H9 (cell line): ENCODE results near the gene PRKD3. TPM values are rescaled to one million over a fixed set of nuclear protein-coding genes. Genes with fewer than 3 reads are reported as not detected.

ENCODE experiments used
- DNase-seq: peaks from one replicate; pipeline ENCODE4 v3.0.0-alpha.2; 2017
- H2AFZ ChIP-seq: one replicate; pipeline ENCODE4 v1.6.1; 2013; ENCODE audit warnings: mild to moderate bottlenecking, low read length, control low read depth, moderate library complexity
- H2AK5ac ChIP-seq: 2 replicates; pipeline ENCODE4 v1.6.1; 2013; ENCODE audit warnings: low read length, control low read depth, mixed read lengths; ENCODE audit not compliant: insufficient read length
- H2BK120ac ChIP-seq: one replicate; pipeline ENCODE4 v1.6.1; 2013; ENCODE audit warnings: low read depth, mild to moderate bottlenecking, low read length, control low read depth, inconsistent platforms; ENCODE audit not compliant: poor library complexity, severe bottlenecking
- H2BK12ac ChIP-seq: 2 replicates; pipeline ENCODE4 v1.6.1; 2013; ENCODE audit warnings: low read length, control low read depth, mixed read lengths, low read depth; ENCODE audit not compliant: insufficient read length
- H2BK15ac ChIP-seq: 2 replicates; pipeline ENCODE4 v1.6.1; 2013; ENCODE audit warnings: low read depth, low read length, control low read depth
- H2BK20ac ChIP-seq: one replicate; pipeline ENCODE4 v1.6.1; 2013; ENCODE audit warnings: low read depth, mild to moderate bottlenecking, low read length, control low read depth, inconsistent platforms; ENCODE audit not compliant: poor library complexity, severe bottlenecking
- H2BK5ac ChIP-seq: 2 replicates; pipeline ENCODE4 v1.6.1; 2013; ENCODE audit warnings: low read length, control low read depth, mixed read lengths; ENCODE audit not compliant: insufficient read length
- H3K14ac ChIP-seq: 2 replicates; pipeline ENCODE4 v1.6.1; 2013; ENCODE audit warnings: low read length, control low read depth; ENCODE audit not compliant: insufficient read depth
- H3K18ac ChIP-seq: 2 replicates; pipeline ENCODE4 v1.6.1; 2013; ENCODE audit warnings: low read depth, mild to moderate bottlenecking, mixed read lengths, low read length, control low read depth; ENCODE audit not compliant: insufficient read length
- H3K23ac ChIP-seq: 2 replicates; pipeline ENCODE4 v1.6.1; 2013; ENCODE audit warnings: low read length, control low read depth, mixed read lengths, low read depth; ENCODE audit not compliant: insufficient read length
- H3K23me2 ChIP-seq: 2 replicates; pipeline ENCODE4 v1.6.1; 2013; ENCODE audit warnings: low read depth, mild to moderate bottlenecking, mixed read lengths, low read length, control low read depth; ENCODE audit not compliant: insufficient read length, poor library complexity, severe bottlenecking
- H3K27ac ChIP-seq: 2 replicates; pipeline ENCODE4 v1.5.1; 2013; ENCODE audit warnings: low read length, control low read depth, mixed read lengths, low read depth; ENCODE audit not compliant: insufficient read length
- H3K27me3 ChIP-seq: 2 replicates; pipeline ENCODE4 v1.6.1; 2013; ENCODE audit warnings: low read length, control low read depth, inconsistent platforms; ENCODE audit not compliant: insufficient read depth
- H3K4ac ChIP-seq: 2 replicates; pipeline ENCODE4 v1.6.1; 2013; ENCODE audit warnings: low read depth, mild to moderate bottlenecking, control low read depth, inconsistent platforms, low read length, moderate library complexity
- H3K4me1 ChIP-seq: 2 replicates; pipeline ENCODE4 v1.6.1; 2013; ENCODE audit warnings: low read length, control low read depth, inconsistent platforms; ENCODE audit not compliant: insufficient read depth
- H3K4me2 ChIP-seq: 2 replicates; pipeline ENCODE4 v1.6.1; 2013; ENCODE audit warnings: low read length, control low read depth, mixed read lengths; ENCODE audit not compliant: insufficient read length, insufficient read depth
- H3K56ac ChIP-seq: 2 replicates; pipeline ENCODE4 v1.6.1; 2013; ENCODE audit warnings: low read depth, mild to moderate bottlenecking, mixed read lengths, low read length, control low read depth; ENCODE audit not compliant: insufficient read length
- H3K79me1 ChIP-seq: 2 replicates; pipeline ENCODE4 v1.6.1; 2013; ENCODE audit warnings: low read depth, mild to moderate bottlenecking, moderate library complexity, low read length, control low read depth, inconsistent platforms; ENCODE audit not compliant: insufficient read depth, poor library complexity, severe bottlenecking
- H3K79me2 ChIP-seq: 2 replicates; pipeline ENCODE4 v1.6.1; 2013; ENCODE audit warnings: low read length, control low read depth, inconsistent platforms; ENCODE audit not compliant: insufficient read depth
- H3K9ac ChIP-seq: 2 replicates; pipeline ENCODE4 v1.6.1; 2013; ENCODE audit warnings: low read length, control low read depth, mixed read lengths; ENCODE audit not compliant: insufficient read length; ENCODE audit errors: extremely low read depth
- H3K9me3 ChIP-seq: one replicate; pipeline ENCODE4 v1.6.1; 2013; ENCODE audit warnings: low read depth, low read length, inconsistent platforms; ENCODE audit not compliant: control insufficient read depth
- H3T11ph ChIP-seq: one replicate; pipeline ENCODE4 v1.6.1; 2013; ENCODE audit warnings: mild to moderate bottlenecking, low read length, control low read depth, inconsistent platforms
- H4K20me1 ChIP-seq: one replicate; pipeline ENCODE4 v1.6.1; 2013; ENCODE audit not compliant: control insufficient read depth, insufficient read length, insufficient read depth
- H4K5ac ChIP-seq: 2 replicates; pipeline ENCODE4 v1.6.1; 2013; ENCODE audit warnings: low read depth, mild to moderate bottlenecking, mixed read lengths, low read length, control low read depth; ENCODE audit not compliant: insufficient read length
- H4K8ac ChIP-seq: replicated peaks from 2 replicates; pipeline ENCODE4 v1.6.1; 2013; ENCODE audit warnings: low read length, control low read depth, mixed read lengths, low read depth; ENCODE audit not compliant: insufficient read length
- H4K91ac ChIP-seq: 2 replicates; pipeline ENCODE4 v1.6.1; 2013; ENCODE audit warnings: low read depth, mild to moderate bottlenecking, moderate library complexity, mixed read lengths, low read length, control low read depth; ENCODE audit not compliant: insufficient read length
- H3K27ac Mint-ChIP-seq, 3 experiments: 2 replicates in 2 of 3; 3 replicates in 1 of 3; pipeline ENCODE4 v1.8.0; 2020 to 2021; ENCODE audit warnings: mixed read lengths in 3 of 3, mild to moderate bottlenecking in 1 of 3, moderate library complexity in 1 of 3
- H3K27me3 Mint-ChIP-seq: 2 replicates; pipeline ENCODE4 v1.8.0; 2021; ENCODE audit warnings: low read depth, mild to moderate bottlenecking, moderate library complexity, mixed read lengths
- H3K36me3 Mint-ChIP-seq, 3 experiments: 2 replicates in 2 of 3; 3 replicates in 1 of 3; pipeline ENCODE4 v1.8.0; 2020 to 2021; ENCODE audit warnings: low read depth in 3 of 3, mixed read lengths in 3 of 3; ENCODE audit not compliant: insufficient read depth in 1 of 3
- H3K4me1 Mint-ChIP-seq, 2 experiments: 2 replicates each; pipeline ENCODE4 v1.8.0; 2020; ENCODE audit warnings: mixed read lengths in 2 of 2
- H3K4me3 Mint-ChIP-seq, 2 experiments: 2 replicates in 1 of 2; 3 replicates in 1 of 2; pipeline ENCODE4 v1.8.0; 2020 to 2021; ENCODE audit warnings: mild to moderate bottlenecking in 2 of 2, mixed read lengths in 2 of 2, moderate library complexity in 1 of 2
- H3K9me3 Mint-ChIP-seq, 2 experiments: 2 replicates in 1 of 2; 3 replicates in 1 of 2; pipeline ENCODE4 v1.8.0; 2020; ENCODE audit warnings: mild to moderate bottlenecking in 2 of 2, mixed read lengths in 2 of 2, moderate library complexity in 1 of 2
- WGBS: extraction: QIAGEN DNeasy Blood & Tissue Kit; methylation state at CpG from one replicate; pipeline ENCODE4 v1.1.7; 2013; ENCODE audit warnings: missing lambda C conversion rate, low lambda C conversion rate, mixed read lengths; ENCODE audit not compliant: insufficient read length; ENCODE audit errors: extremely low coverage; 5-methylcytosine and 5-hydroxymethylcytosine counted together
- total RNA-seq: library from RNA; stranded (reverse); gene quantifications from 2 replicates; pipeline ENCODE4 v1.2.1, GENCODE V29; 2021
- TF ChIP-seq, protein P1 (sequence below): fragments of 200-600 bp; sonication (generic); conservative IDR thresholded peaks from 3 replicates; pipeline ENCODE4 v1.8.0; 2021; ENCODE audit warnings: antibody characterized with exemption, mild to moderate bottlenecking

The PRKD3 gene
- total RNA-seq, 1 experiment from 2014 or later: 63.3 TPM

DNA sequence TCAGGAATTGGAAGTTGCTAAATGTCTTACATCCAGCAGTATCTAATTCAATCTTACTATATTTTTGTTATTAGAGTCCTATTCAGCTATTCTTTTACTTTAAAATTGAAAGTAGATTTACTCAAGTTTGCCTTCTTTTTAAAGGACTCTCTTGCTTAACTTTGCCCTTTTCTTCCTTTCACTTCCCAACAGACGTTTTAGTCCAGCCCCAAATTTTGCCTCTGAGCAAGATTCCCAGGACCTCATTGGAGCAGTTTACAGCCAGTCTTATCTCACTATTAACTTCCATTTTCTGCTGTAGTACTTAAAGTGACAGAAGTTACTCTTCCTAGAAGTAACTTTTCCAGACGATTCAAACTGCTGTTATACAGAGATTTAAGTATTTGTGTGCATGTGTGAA, 1.7 kb upstream of the PRKD3 start:
- H2BK120ac ChIP-seq: no peak overlapping the region
- WGBS: no CpG with 5 or more reads among the region's 2 CpGs

More for the DNA sequence above, 1.7 kb upstream of the PRKD3 start:
- Histone ChIP-seq H4K91ac (no peak overlapping the region), H3K79me1 (peaks cover 2% of the 10 kb centered on the region), H3K14ac (no peak overlapping the region), H2AFZ (no peak overlapping the region), H3K9me3 (no peaks in the 10 kb centered on the region), H4K20me1 (no peaks in the 10 kb centered on the region), H2BK5ac (no peak overlapping the region), H3K56ac (no peak overlapping the region), H3K9ac (no peak overlapping the region), H3K79me2 (peaks cover 3% of the 10 kb centered on the region; the same call in 1 of the 2 replicates), H2BK12ac (no peak overlapping the region), H3K4me2 (no peak overlapping the region), H3K27ac (no peak overlapping the region), H2BK15ac (no peak overlapping the region), H3K23me2 (peaks cover 6% of the 10 kb centered on the region), H2AK5ac (no peak overlapping the region), H3K27me3 (no peaks in the 10 kb centered on the region), H3K4ac (no peak overlapping the region), H3T11ph (no peak overlapping the region), H3K4me1 (no peaks in the 10 kb centered on the region), H2BK20ac (no peak overlapping the region), H4K8ac (no peak overlapping the region), H3K18ac (no peak overlapping the region), H4K5ac (no peak overlapping the region), H3K23ac (no peak overlapping the region)
- TF ChIP-seq, protein P1, sequence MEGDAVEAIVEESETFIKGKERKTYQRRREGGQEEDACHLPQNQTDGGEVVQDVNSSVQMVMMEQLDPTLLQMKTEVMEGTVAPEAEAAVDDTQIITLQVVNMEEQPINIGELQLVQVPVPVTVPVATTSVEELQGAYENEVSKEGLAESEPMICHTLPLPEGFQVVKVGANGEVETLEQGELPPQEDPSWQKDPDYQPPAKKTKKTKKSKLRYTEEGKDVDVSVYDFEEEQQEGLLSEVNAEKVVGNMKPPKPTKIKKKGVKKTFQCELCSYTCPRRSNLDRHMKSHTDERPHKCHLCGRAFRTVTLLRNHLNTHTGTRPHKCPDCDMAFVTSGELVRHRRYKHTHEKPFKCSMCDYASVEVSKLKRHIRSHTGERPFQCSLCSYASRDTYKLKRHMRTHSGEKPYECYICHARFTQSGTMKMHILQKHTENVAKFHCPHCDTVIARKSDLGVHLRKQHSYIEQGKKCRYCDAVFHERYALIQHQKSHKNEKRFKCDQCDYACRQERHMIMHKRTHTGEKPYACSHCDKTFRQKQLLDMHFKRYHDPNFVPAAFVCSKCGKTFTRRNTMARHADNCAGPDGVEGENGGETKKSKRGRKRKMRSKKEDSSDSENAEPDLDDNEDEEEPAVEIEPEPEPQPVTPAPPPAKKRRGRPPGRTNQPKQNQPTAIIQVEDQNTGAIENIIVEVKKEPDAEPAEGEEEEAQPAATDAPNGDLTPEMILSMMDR: no peak
- Mint-ChIP-seq H3K36me3 (peaks cover 7 to 10% (median 8%) of the 10 kb centered on the region in 3 experiments; a peak in 3 of 7 replicates), H3K27ac (0 out of 7 replicates have a peak overlapping the region, but pooled peaks of 1 of the 3 experiments have one; percentile 3), H3K9me3 (no peaks in the 10 kb centered on the region), H3K27me3 (peaks cover 21% of the 10 kb centered on the region), H3K4me3 (peak overlapping the region in 1 of 2 experiments; percentile 36; a peak in 2 of 5 replicates), H3K4me1 (peaks cover 12 to 20% of the 10 kb centered on the region in 2 experiments)
- no peak for DNase-seq
